LNCaP clone FGC (cell line): ENCODE data around the gene SLC7A1.

Experiments used
- DNase-seq: peaks from one replicate; pipeline ENCODE4 v3.0.0-alpha.2; 2011; ENCODE audit warnings: low read depth
- H3K4me3 ChIP-seq: 2 replicates; pipeline ENCODE4 v1.5.1; 2011; ENCODE audit warnings: mild to moderate bottlenecking, low read depth, low read length, control low read depth
- TF ChIP-seq, protein P1 (sequence below): IDR thresholded peaks from 2 replicates; pipeline ENCODE4 v1.5.1; 2012; ENCODE audit warnings: mild to moderate bottlenecking; ENCODE audit not compliant: control insufficient read depth, insufficient read depth; ENCODE audit errors: extremely low read depth

The SLC7A1 gene

DNA sequence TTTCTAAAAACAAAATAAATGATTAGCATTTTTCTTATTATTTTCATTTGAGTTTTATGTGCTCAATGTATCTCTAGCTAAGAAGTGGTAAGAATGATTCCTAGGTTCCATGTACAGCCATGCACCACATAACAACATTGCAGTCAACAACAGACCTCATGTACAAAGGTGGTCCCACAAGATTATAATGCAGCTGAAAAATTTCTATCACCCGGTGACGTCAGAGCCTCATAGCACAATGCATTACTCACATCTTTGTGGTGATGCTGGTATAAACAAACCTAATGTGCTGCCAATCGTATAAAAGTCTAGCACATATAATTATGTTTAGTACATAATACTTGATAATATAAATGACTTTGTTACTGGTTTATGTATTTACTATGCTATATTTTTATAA is 120.5 kb downstream of the SLC7A1 start:
- TF ChIP-seq, protein P1, sequence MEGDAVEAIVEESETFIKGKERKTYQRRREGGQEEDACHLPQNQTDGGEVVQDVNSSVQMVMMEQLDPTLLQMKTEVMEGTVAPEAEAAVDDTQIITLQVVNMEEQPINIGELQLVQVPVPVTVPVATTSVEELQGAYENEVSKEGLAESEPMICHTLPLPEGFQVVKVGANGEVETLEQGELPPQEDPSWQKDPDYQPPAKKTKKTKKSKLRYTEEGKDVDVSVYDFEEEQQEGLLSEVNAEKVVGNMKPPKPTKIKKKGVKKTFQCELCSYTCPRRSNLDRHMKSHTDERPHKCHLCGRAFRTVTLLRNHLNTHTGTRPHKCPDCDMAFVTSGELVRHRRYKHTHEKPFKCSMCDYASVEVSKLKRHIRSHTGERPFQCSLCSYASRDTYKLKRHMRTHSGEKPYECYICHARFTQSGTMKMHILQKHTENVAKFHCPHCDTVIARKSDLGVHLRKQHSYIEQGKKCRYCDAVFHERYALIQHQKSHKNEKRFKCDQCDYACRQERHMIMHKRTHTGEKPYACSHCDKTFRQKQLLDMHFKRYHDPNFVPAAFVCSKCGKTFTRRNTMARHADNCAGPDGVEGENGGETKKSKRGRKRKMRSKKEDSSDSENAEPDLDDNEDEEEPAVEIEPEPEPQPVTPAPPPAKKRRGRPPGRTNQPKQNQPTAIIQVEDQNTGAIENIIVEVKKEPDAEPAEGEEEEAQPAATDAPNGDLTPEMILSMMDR: no peak
- no peak for DNase-seq
- H3K4me3 ChIP-seq: no peak overlapping the region

- TF ChIP-seq, protein P1: no peak
- no peak for DNase-seq
These were observed 122.3 kb downstream of the SLC7A1 start for GRCh38 chr13:29473166-29473565.

DNA sequence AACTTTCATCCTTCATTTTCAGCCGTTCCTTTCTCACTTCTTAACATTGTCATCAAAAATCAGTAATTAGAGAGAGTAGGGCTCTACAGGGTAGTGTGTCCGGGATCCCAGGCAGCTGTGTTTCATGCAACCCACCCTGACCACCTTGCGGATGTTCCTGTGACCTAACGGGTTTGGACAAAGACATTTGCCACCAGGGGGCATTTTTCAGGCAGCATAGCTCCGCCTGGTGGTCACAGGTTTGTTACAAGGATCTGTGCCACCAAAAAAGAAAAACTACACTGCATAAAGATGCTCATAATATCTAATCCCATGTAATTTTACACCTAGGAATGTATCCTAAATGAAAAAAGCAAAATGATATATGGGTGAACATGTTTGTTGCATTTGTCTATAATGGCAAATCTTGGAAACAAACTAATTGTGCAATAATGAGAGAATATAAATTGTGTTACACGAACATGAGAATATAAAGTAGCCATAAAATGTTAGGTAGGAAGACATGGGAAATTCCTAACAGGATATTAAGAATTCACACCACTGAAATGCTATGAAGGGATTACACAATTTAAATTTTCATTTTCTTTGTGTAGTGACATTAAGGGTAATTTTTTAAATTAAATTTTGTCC is 123.0 kb downstream of the SLC7A1 start:
- no peak for DNase-seq
- H3K4me3 ChIP-seq: no peak overlapping the region
- TF ChIP-seq, protein P1: peak; percentile 94

More at GRCh38 chr13:29473166-29473565, 122.3 kb downstream of the SLC7A1 start:
- no peak overlapping the region for H3K4me3 ChIP-seq

- TF ChIP-seq, protein P1: no peak
- DNase-seq: no peak
- H3K4me3 ChIP-seq: no peak overlapping the region
These were observed 123.9 kb downstream of the SLC7A1 start for GRCh38 chr13:29471551-29471950.

DNA sequence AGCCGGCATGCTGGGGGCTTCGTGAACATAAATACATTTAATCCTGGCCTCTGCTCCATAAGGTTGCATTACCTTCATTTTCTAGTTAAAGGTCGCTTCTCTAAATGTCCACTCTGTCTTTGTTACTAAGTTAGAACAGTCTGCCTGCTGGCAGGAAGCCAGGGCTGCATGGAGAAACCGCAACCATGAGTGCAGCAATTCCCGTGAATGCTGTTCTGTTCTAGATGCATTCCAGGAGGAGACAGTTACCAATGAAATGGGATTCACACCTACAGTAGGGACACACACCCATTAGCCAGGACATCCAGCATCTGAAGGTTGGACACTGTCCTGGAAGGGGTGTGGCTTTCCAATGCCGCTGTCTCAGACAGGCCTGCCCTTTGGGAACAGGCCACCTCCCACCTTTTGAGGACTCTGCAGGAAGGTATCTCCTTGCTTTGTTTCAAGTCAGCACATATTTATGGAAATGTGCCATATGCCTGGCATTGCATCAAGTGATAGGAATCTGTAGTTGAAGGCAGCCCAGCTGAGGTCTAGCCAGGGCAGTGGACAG is 129.7 kb downstream of the SLC7A1 start:
- DNase-seq: peak; percentile 88
- TF ChIP-seq, protein P1: no peak

DNA sequence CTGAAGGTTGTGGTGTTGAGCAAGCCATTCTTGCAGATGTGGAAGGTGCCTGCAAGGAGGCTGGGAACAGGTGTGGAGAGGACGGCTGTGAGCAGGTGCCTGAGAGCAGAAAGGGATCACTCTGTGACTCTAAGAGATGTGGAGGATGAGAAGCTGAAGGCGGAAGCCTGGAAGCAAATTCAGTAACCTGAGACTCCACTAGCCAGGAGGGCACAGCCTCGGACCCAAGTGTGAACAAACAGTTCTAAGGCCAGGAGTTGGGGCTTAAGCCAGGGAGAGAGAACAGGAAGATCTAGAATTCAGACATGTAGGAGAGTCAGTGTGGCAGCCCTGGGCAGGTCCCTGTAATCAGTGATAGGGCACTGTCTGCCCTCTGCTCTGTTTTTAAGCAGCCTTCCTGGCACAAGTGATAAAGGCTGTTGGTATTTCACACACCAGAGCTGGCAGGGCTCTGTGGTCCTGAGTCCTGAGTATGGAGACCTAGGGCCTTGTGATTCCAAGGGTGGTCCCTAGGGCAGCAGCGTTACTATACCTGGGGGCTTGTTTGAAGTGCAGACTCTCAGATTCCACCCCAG is 131.3 kb downstream of the SLC7A1 start:
- DNase-seq: no peak
- TF ChIP-seq, protein P1: no peak
- no peak overlapping the region for H3K4me3 ChIP-seq

More for the DNA sequence above, 129.7 kb downstream of the SLC7A1 start:
- H3K4me3 ChIP-seq: no peak overlapping the region

- no peak overlapping the region for H3K4me3 ChIP-seq
- no peak for DNase-seq
- TF ChIP-seq, protein P1: no peak
These were observed 135.6 kb downstream of the SLC7A1 start for GRCh38 chr13:29459813-29460355.
